Esophagus muscularis mucosa (tissue), 3 donors: ENCODE results near the gene JMJD1C.

Experiments used
- POLR2A ChIP-seq: fragments of 450-650 bp; IDR thresholded peaks from one replicate; pipeline ENCODE4 v1.6.1; 2017; ENCODE audit warnings: antibody characterized with exemption, moderate library complexity, mild to moderate bottlenecking, low read depth
- POLR2AphosphoS5 ChIP-seq, 2 donors: sonication (generic); formaldehyde crosslinking; IDR thresholded peaks; one replicate each; pipeline ENCODE4 v1.6.1; 2017; ENCODE audit warnings: antibody characterized with exemption in 2 of 2
- TF ChIP-seq, protein P1 (sequence below), 3 experiments: fragments of 200-600 bp in 2 of 3; fragments of 450-650 bp in 1 of 3; sonication (generic) in 2 of 3; IDR thresholded peaks; one replicate each; pipeline ENCODE4 v1.5.1; 2017 to 2019; ENCODE audit warnings: antibody characterized with exemption in 3 of 3, mild to moderate bottlenecking in 2 of 3, moderate library complexity in 1 of 3

DNA sequence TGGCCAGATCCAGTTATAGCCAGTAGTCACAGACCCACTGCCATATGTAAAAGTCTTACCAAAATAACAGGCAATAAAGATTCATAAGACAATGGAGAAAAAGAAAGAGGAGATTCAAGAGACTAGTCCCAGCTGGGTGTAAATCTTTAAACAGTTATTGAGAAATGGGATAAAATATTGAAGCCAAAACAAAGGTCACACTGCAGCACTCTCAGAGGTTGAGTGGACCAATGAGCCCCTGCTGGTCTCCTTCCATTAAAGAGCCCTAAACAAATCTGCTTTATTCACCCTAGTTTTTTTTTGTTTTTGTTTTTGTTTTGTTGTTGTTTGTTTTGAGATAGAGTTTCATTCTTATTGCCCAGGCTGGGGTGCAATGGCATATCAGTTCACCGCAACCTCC lies 98.8 kb downstream of the JMJD1C start:
- TF ChIP-seq POLR2A = no peak
- TF ChIP-seq, protein P1, sequence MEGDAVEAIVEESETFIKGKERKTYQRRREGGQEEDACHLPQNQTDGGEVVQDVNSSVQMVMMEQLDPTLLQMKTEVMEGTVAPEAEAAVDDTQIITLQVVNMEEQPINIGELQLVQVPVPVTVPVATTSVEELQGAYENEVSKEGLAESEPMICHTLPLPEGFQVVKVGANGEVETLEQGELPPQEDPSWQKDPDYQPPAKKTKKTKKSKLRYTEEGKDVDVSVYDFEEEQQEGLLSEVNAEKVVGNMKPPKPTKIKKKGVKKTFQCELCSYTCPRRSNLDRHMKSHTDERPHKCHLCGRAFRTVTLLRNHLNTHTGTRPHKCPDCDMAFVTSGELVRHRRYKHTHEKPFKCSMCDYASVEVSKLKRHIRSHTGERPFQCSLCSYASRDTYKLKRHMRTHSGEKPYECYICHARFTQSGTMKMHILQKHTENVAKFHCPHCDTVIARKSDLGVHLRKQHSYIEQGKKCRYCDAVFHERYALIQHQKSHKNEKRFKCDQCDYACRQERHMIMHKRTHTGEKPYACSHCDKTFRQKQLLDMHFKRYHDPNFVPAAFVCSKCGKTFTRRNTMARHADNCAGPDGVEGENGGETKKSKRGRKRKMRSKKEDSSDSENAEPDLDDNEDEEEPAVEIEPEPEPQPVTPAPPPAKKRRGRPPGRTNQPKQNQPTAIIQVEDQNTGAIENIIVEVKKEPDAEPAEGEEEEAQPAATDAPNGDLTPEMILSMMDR (IDR thresholded peaks at IDR 0.05) = no peak
- TF ChIP-seq POLR2AphosphoS5 (IDR thresholded peaks at IDR 0.05) = no peak
